ENCODE data around the gene MACROD2.

- TF ChIP-seq EZH2phosphoT487 (IDR thresholded peaks at IDR 0.05; ENCODE audit: borderline replicate concordance), result no peak
- TF ChIP-seq EZH2 (IDR thresholded peaks at IDR 0.05), result no peak
- no peak for TF ChIP-seq POLR2A (IDR thresholded peaks at IDR 0.05; ENCODE audit: borderline replicate concordance, extremely low read depth, insufficient read depth, insufficient read length)
Observed at GRCh38 chr20:15899967-15900366, 1904.7 kb downstream of the MACROD2 start.

All from HCT116 (cell line).